B cell (primary cell): ENCODE measurements around the gene CACNA1G. TPM values are rescaled to one million over a fixed set of nuclear protein-coding genes. Genes with fewer than 3 reads are reported as not detected.

Experiments used
- ATAC-seq: fragments of 200-7000 bp; cut with Tn5 transposase; one replicate; pipeline ENCODE4 v1.10.0; 2021; ENCODE audit warnings: low read depth, mild to moderate bottlenecking, moderate number of reproducible peaks, moderate library complexity
- CTCF ChIA-PET: fragments of 350-600 bp; sonication (Branson Sonifier 250); formaldehyde crosslinking; loops from one replicate; lab custom pipeline; 2021; ENCODE audit warnings: antibody characterized with exemption, inconsistent platforms; lab: Charles Lee
- POLR2A ChIA-PET: fragments of 350-600 bp; sonication (Branson Sonifier 250); formaldehyde crosslinking; loops from one replicate; lab custom pipeline; 2021; ENCODE audit warnings: antibody characterized with exemption; lab: Charles Lee
- DNase-seq: peaks from one replicate; pipeline ENCODE4 v3.0.0; 2013
- H2AFZ ChIP-seq: 2 replicates; pipeline ENCODE4 v1.6.1; 2012; ENCODE audit warnings: mild to moderate bottlenecking, low read depth, low read length; ENCODE audit not compliant: insufficient read depth, poor library complexity, severe bottlenecking
- H3K27ac ChIP-seq, 2 donors: 1 replicate in 1 of 2; 2 replicates in 1 of 2; pipeline ENCODE4 v1.5.1; 2012 to 2013; ENCODE audit warnings: low read length in 2 of 2, mild to moderate bottlenecking in 2 of 2, moderate library complexity in 1 of 2
- H3K27me3 ChIP-seq, 4 experiments: fragments of 200-600 bp in 1 of 4; sonication (generic) in 1 of 4; replicated peaks in 1 of 4; 1 replicate in 2 of 4; 2 replicates in 2 of 4; pipeline versions ENCODE4 v1.6.1 to v1.7.0; 2013 to 2016; ENCODE audit warnings: low read length in 3 of 4, mild to moderate bottlenecking in 2 of 4, mixed read lengths in 1 of 4, moderate library complexity in 1 of 4; ENCODE audit not compliant: insufficient read depth in 4 of 4, control insufficient read depth in 3 of 4; ENCODE audit errors: control extremely low read depth in 1 of 4
- H3K36me3 ChIP-seq, 2 experiments: replicated peaks in 1 of 2; 1 replicate in 1 of 2; 2 replicates in 1 of 2; pipeline versions ENCODE4 v1.6.1 to v1.7.1; 2013; ENCODE audit warnings: low read length in 1 of 2; ENCODE audit not compliant: insufficient read depth in 2 of 2, control insufficient read depth in 1 of 2; ENCODE audit errors: control extremely low read depth in 1 of 2, extremely low read depth in 1 of 2
- H3K4me1 ChIP-seq, 2 donors: fragments of 200-600 bp in 1 of 2; sonication (generic) in 1 of 2; 1 replicate in 1 of 2; 2 replicates in 1 of 2; pipeline versions ENCODE4 v1.5.1 to v1.6.1; 2013 to 2017; ENCODE audit warnings: low read length in 2 of 2; ENCODE audit not compliant: control insufficient read depth in 2 of 2, insufficient read depth in 2 of 2
- H3K4me2 ChIP-seq: replicated peaks from 2 replicates; pipeline ENCODE3; 2012; ENCODE audit warnings: mild to moderate bottlenecking, low read depth, low read length; ENCODE audit not compliant: poor library complexity, severe bottlenecking
- H3K4me3 ChIP-seq, 5 experiments: fragments of 200-600 bp in 1 of 5; sonication (generic) in 1 of 5; 1 replicate in 3 of 5; 2 replicates in 2 of 5; pipeline versions ENCODE4 v1.5.1 to v1.7.0; 2011 to 2016; ENCODE audit warnings: low read length in 4 of 5, mild to moderate bottlenecking in 4 of 5, low read depth in 2 of 5, control low read depth in 1 of 5, moderate library complexity in 1 of 5; ENCODE audit not compliant: insufficient read depth in 1 of 5; ENCODE audit errors: control extremely low read depth in 1 of 5, extremely low read depth in 1 of 5
- H3K79me2 ChIP-seq: fragments of 200-600 bp; sonication (generic); one replicate; pipeline ENCODE4 v1.6.0; 2016; ENCODE audit warnings: low read length; ENCODE audit not compliant: control insufficient read depth, insufficient read depth
- H3K9ac ChIP-seq: fragments of 200-600 bp; sonication (generic); 2 replicates; pipeline ENCODE4 v1.6.1; 2017; ENCODE audit warnings: mild to moderate bottlenecking, low read length, moderate library complexity
- H3K9me3 ChIP-seq, 3 donors: one replicate each; pipeline versions ENCODE4 v1.6.1 to v1.7.1; 2013; ENCODE audit warnings: low read length in 2 of 3; ENCODE audit not compliant: control insufficient read depth in 2 of 3, insufficient read depth in 1 of 3; ENCODE audit errors: control extremely low read depth in 1 of 3
- H4K20me1 ChIP-seq: 2 replicates; pipeline ENCODE4 v1.6.0; 2012; ENCODE audit warnings: mild to moderate bottlenecking, low read length; ENCODE audit not compliant: insufficient read depth, control insufficient read depth, poor library complexity, severe bottlenecking
- H3K27ac Mint-ChIP-seq: one replicate; pipeline ENCODE4 v1.8.0; 2021; ENCODE audit warnings: mixed read lengths
- H3K27me3 Mint-ChIP-seq: one replicate; pipeline ENCODE4 v1.8.0; 2021; ENCODE audit warnings: mixed read lengths
- H3K4me1 Mint-ChIP-seq: one replicate; pipeline ENCODE4 v1.8.0; 2021; ENCODE audit warnings: mixed read lengths
- H3K4me3 Mint-ChIP-seq: one replicate; pipeline ENCODE4 v1.8.0; 2021; ENCODE audit warnings: mixed read lengths
- H3K9me3 Mint-ChIP-seq: one replicate; pipeline ENCODE4 v1.8.0; 2022; ENCODE audit warnings: mixed read lengths; ENCODE audit not compliant: insufficient read depth
- EZH2 ChIP-seq: IDR thresholded peaks from 2 replicates; pipeline ENCODE4 v1.6.1; 2012; ENCODE audit warnings: borderline replicate concordance, low read depth, mild to moderate bottlenecking, moderate library complexity, low read length; ENCODE audit not compliant: insufficient read depth, poor library complexity, severe bottlenecking
- WGBS: methylation state at CpG from one replicate; pipeline ENCODE4 v1.1.5; 2013; ENCODE audit warnings: missing lambda C conversion rate; ENCODE audit not compliant: insufficient coverage; 5-methylcytosine and 5-hydroxymethylcytosine counted together
- intact Hi-C: fragments of 100-400 bp; cut with micrococcal nuclease; formaldehyde crosslinking; loops from one replicate; pipeline ENCODE4 v1.10.0; 2022
- polyA plus RNA-seq: library from polyadenylated mRNA; depleted of rRNA; stranded (reverse); fragments of >200 nt; gene quantifications from 2 replicates; pipeline ENCODE4 v1.2.3, GENCODE V29; 2012
- total RNA-seq, 2 donors: library from RNA; stranded (reverse); fragments of 120-200 nt in 1 of 2; gene quantifications; 1 replicate in 1 of 2; 2 replicates in 1 of 2; pipeline versions ENCODE4 v1.2.3 to v1.2.4, GENCODE V29; 2013 to 2022
- TF ChIP-seq, protein P1 (sequence below): fragments of 200-600 bp; IDR thresholded peaks from one replicate; pipeline ENCODE4 v1.8.0; 2022; ENCODE audit warnings: antibody characterized with exemption, mild to moderate bottlenecking

The CACNA1G gene
- total and polyA plus RNA-seq, 2 donors (not counting 1 experiment from before 2014, with no cell fraction given), result 0.12 TPM; not detected in 1

DNA sequence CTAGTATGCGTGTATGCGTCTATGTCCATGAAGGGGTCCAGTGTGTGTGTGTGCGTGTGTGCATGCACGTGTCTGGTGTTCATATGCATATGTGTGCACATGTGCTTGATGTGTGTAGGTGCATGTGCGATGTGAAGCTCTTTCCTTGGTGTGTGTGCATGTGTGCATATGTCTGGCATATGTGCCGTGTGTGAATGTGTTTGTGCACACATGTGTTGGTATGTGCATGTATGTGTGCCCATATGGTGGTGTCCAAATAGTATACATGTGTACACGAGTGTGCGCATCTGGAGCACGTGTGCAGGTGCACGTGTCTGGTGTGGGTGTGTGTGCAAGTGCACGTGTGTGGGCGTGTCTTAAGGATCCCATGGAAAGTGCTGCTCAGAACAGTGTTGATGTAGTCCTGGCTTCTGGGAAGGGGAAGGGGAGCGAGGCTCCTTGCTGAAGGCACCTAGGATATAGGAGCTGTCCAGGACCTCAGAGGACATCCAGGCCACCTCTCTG, 17.0 kb downstream of the CACNA1G start:
- Mint-ChIP-seq H3K4me1 (no peaks in the 10 kb centered on the region), H3K4me3 (no peak overlapping the region), H3K27ac (no peak overlapping the region), H3K27me3 (peaks cover 35% of the 10 kb centered on the region), H3K9me3 (no peaks in the 10 kb centered on the region)
- peaks cover 0 to 8% (median 3%) of the 10 kb centered on the region in 4 experiments for H3K27me3 ChIP-seq
- H3K36me3 ChIP-seq, result no peaks in the 10 kb centered on the region
- H4K20me1 ChIP-seq, result no peaks in the 10 kb centered on the region
- TF ChIP-seq, protein P1, sequence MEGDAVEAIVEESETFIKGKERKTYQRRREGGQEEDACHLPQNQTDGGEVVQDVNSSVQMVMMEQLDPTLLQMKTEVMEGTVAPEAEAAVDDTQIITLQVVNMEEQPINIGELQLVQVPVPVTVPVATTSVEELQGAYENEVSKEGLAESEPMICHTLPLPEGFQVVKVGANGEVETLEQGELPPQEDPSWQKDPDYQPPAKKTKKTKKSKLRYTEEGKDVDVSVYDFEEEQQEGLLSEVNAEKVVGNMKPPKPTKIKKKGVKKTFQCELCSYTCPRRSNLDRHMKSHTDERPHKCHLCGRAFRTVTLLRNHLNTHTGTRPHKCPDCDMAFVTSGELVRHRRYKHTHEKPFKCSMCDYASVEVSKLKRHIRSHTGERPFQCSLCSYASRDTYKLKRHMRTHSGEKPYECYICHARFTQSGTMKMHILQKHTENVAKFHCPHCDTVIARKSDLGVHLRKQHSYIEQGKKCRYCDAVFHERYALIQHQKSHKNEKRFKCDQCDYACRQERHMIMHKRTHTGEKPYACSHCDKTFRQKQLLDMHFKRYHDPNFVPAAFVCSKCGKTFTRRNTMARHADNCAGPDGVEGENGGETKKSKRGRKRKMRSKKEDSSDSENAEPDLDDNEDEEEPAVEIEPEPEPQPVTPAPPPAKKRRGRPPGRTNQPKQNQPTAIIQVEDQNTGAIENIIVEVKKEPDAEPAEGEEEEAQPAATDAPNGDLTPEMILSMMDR, result no peak
- TF ChIP-seq EZH2, result no peak
- H3K4me3 ChIP-seq, result no peak overlapping the region
- no peak overlapping the region for H3K4me2 ChIP-seq
- no peak for DNase-seq
- WGBS, result 90% methylated on average over 13 of the region's 13 CpGs
- no peaks in the 10 kb centered on the region for H3K4me1 ChIP-seq
- POLR2A ChIA-PET, result no interaction called here
- ATAC-seq, result no peak
- no peak overlapping the region for H2AFZ ChIP-seq
- no peak overlapping the region for H3K27ac ChIP-seq
- CTCF ChIA-PET, result interaction anchor here (0.7 kb wide), 1 partner anchor 62 kb away, joined by 3 read pairs; no protein-coding TSS in a partner anchor
- no peaks in the 10 kb centered on the region for H3K9me3 ChIP-seq
- H3K79me2 ChIP-seq, result no peaks in the 10 kb centered on the region
- no peak overlapping the region for H3K9ac ChIP-seq
- intact Hi-C loops, result no loop called here

- Mint-ChIP-seq H3K27me3 (peaks cover 37% of the 10 kb centered on the region), H3K9me3 (no peaks in the 10 kb centered on the region), H3K4me1 (no peaks in the 10 kb centered on the region), H3K4me3 (no peak overlapping the region), H3K27ac (no peak overlapping the region)
- H3K4me2 ChIP-seq, result no peak overlapping the region
- no peak overlapping the region for H3K27ac ChIP-seq
- DNase-seq (no peak), ATAC-seq (no peak)
- H3K36me3 ChIP-seq, result no peaks in the 10 kb centered on the region
- H3K9ac ChIP-seq, result no peak overlapping the region
- H3K4me3 ChIP-seq, result no peak overlapping the region
- TF ChIP-seq, protein P1, result no peak
- TF ChIP-seq EZH2, result no peak
- POLR2A ChIA-PET, result no interaction called here
- no peaks in the 10 kb centered on the region for H3K4me1 ChIP-seq
- H3K79me2 ChIP-seq, result no peaks in the 10 kb centered on the region
- 79% methylated on average over 16 of the region's 16 CpGs for WGBS
- H3K9me3 ChIP-seq, result no peaks in the 10 kb centered on the region
- intact Hi-C loops, result no loop called here
- H3K27me3 ChIP-seq, result peaks cover 0 to 11% (median 3%) of the 10 kb centered on the region in 4 experiments
- no peaks in the 10 kb centered on the region for H4K20me1 ChIP-seq
- no peak overlapping the region for H2AFZ ChIP-seq
- CTCF ChIA-PET, result no interaction called here
Observed at GRCh38 chr17:50578173-50578572, 17.7 kb downstream of the CACNA1G start.
